Right lobe of liver (tissue), 6 donors: ENCODE measurements around the gene XRCC2. TPM values are rescaled to one million over a fixed set of nuclear protein-coding genes. Genes with fewer than 3 reads are reported as not detected.

Experiments used
- ATAC-seq, 4 donors: fragments of 200-7000 bp; cut with Tn5 transposase; one replicate each; pipeline ENCODE4 v1.9.1; 2020; ENCODE audit warnings: mild to moderate bottlenecking in 4 of 4, moderate library complexity in 4 of 4
- DNase-seq, 3 donors: peaks; one replicate each; pipeline ENCODE4 v3.0.0-alpha.2; 2020
- H3K27ac ChIP-seq, 3 donors: fragments of 200-600 bp; one replicate each; pipeline ENCODE4 v1.8.0; 2022
- H3K27me3 ChIP-seq, 2 donors: fragments of 200-600 bp; one replicate each; pipeline ENCODE4 v1.8.0; 2022
- H3K36me3 ChIP-seq, 4 donors: fragments of 200-600 bp; sonication (generic) in 1 of 4; one replicate each; pipeline versions ENCODE4 v1.5.1 to v1.8.0; 2017 to 2022; ENCODE audit warnings: control low read depth in 1 of 4
- H3K4me1 ChIP-seq, 4 donors: fragments of 200-600 bp; sonication (generic) in 1 of 4; one replicate each; pipeline versions ENCODE4 v1.5.1 to v1.8.0; 2017 to 2022; ENCODE audit warnings: control low read depth in 1 of 4
- H3K4me3 ChIP-seq, 3 donors: fragments of 200-600 bp; one replicate each; pipeline ENCODE4 v1.8.0; 2022
- H3K9me3 ChIP-seq, 4 donors: fragments of 200-600 bp; sonication (generic) in 1 of 4; one replicate each; pipeline versions ENCODE4 v1.5.1 to v1.8.0; 2017 to 2022; ENCODE audit warnings: control low read depth in 1 of 4
- CTCF ChIP-seq, 4 donors: fragments of 200-600 bp in 3 of 4; fragments of 450-650 bp in 1 of 4; IDR thresholded peaks; one replicate each; pipeline versions ENCODE4 v1.5.1 to v1.8.0; 2016 to 2022; ENCODE audit warnings: antibody characterized with exemption in 4 of 4, mild to moderate bottlenecking in 2 of 4
- POLR2A ChIP-seq: fragments of 450-650 bp; IDR thresholded peaks from one replicate; pipeline ENCODE4 v1.6.1; 2017; ENCODE audit warnings: antibody characterized with exemption, mild to moderate bottlenecking
- WGBS: methylation state at CpG from one replicate; pipeline ENCODE4 v1.1.6; 2018; ENCODE audit warnings: low coverage, low lambda C conversion rate; ENCODE audit not compliant: insufficient coverage; ENCODE audit errors: missing lambda C conversion rate; 5-methylcytosine and 5-hydroxymethylcytosine counted together
- intact Hi-C, 2 donors: fragments of 100-400 bp; cut with DNase I; formaldehyde crosslinking; loops; one replicate each; pipeline versions ENCODE4 v1.11.2 to v1.14.1; 2022
- total RNA-seq, 6 experiments: library from RNA; depleted of rRNA in 2 of 6; stranded (reverse); fragments of >200 nt in 2 of 6; fragmentation: NEBNext Ultra II Directional in 3 of 6; extraction: Animal tissue kit (Norgen Biotek cat#: 25700) in 3 of 6; gene quantifications; one replicate each; pipeline versions ENCODE4 v1.1.0 to v1.2.4, GENCODE V29; 2016 to 2023
- donor health status: DM: no; HTN: yes; CAD: no.
- donor health status: DM: no; HTN: no; CAD: no.
- donor health status: DM: no; HTN: no; CAD: no.
- donor health status: DM: no; HTN: yes; CAD: no.
- donor health status: DM: no; HTN: yes; CAD: no.

Gene XRCC2
- total RNA-seq, 6 experiments from 2014 or later, result 0.14 to 2.0 (median 0.20) TPM; not detected in 1

GRCh38 chr7:152683297-152683696, 7.4 kb upstream of the XRCC2 start:
- WGBS, result 58% methylated on average over 12 of the region's 12 CpGs
- H3K36me3 ChIP-seq, result no peaks in the 10 kb centered on the region
- no peak overlapping the region for H3K27ac ChIP-seq
- H3K4me1 ChIP-seq, result no peaks in the 10 kb centered on the region
- no peak for ATAC-seq
- H3K27me3 ChIP-seq, result no peaks in the 10 kb centered on the region
- DNase-seq, result peak in 1 of 3 donors; percentile 17
- H3K9me3 ChIP-seq, result no peaks in the 10 kb centered on the region
- no peak overlapping the region for H3K4me3 ChIP-seq
- intact Hi-C loops, result no loop called here
- no peak for TF ChIP-seq CTCF (IDR thresholded peaks at IDR 0.05)
- no peak for TF ChIP-seq POLR2A

GRCh38 chr7:152677808-152678670, 2.1 kb upstream of the XRCC2 start:
- WGBS, result 59% methylated on average over 10 of the region's 11 CpGs
- ATAC-seq, result no peak
- Histone ChIP-seq H3K9me3 (no peaks in the 10 kb centered on the region), H3K36me3 (no peaks in the 10 kb centered on the region), H3K27me3 (no peaks in the 10 kb centered on the region), H3K27ac (no peak overlapping the region), H3K4me1 (peaks cover 0 to 6% (median 0%) of the 10 kb centered on the region in 4 donors), H3K4me3 (no peak overlapping the region)
- peak in 1 of 3 donors; percentile 8 for DNase-seq
- TF ChIP-seq CTCF (IDR thresholded peaks at IDR 0.05) (no peak), POLR2A (no peak)
- intact Hi-C loops, result no loop called here

GRCh38 chr7:152674860-152675758, 832 bp downstream of the XRCC2 start:
- Histone ChIP-seq H3K9me3 (no peaks in the 10 kb centered on the region), H3K27me3 (no peaks in the 10 kb centered on the region), H3K36me3 (no peaks in the 10 kb centered on the region), H3K27ac (no peak overlapping the region), H3K4me1 (peaks cover 0 to 6% (median 0%) of the 10 kb centered on the region in 4 donors), H3K4me3 (peak overlapping the region; percentile 63 to 71 (median 71))
- ATAC-seq (no peak), DNase-seq (peak in 1 of 3 donors; percentile 38)
- WGBS, result 17% methylated on average over 15 of the region's 16 CpGs
- TF ChIP-seq CTCF (IDR thresholded peaks at IDR 0.05) (no peak), POLR2A (no peak)
- intact Hi-C loops, result no loop called here

- Histone ChIP-seq H3K27me3 (no peaks in the 10 kb centered on the region), H3K4me3 (no peak overlapping the region), H3K36me3 (no peaks in the 10 kb centered on the region), H3K4me1 (peaks cover 0 to 6% (median 0%) of the 10 kb centered on the region in 4 donors), H3K9me3 (no peaks in the 10 kb centered on the region), H3K27ac (no peak overlapping the region)
- intact Hi-C loops, result no loop called here
- DNase-seq (no peak), ATAC-seq (no peak)
- no peak for TF ChIP-seq POLR2A
- no peak for TF ChIP-seq CTCF (IDR thresholded peaks at IDR 0.05)
- 88% methylated on average over 2 of the region's 2 CpGs for WGBS
These were observed 2.0 kb downstream of the XRCC2 start for GRCh38 chr7:152673897-152674296.
